Embryonic facial prominence (tissue), 1 donor: ENCODE data around the gene JTB.

Experiments
- DNase-seq: peaks from one replicate; pipeline ENCODE4 v3.0.0-alpha.2; 2016; ENCODE audit errors: extremely low spot score

The JTB gene

DNA sequence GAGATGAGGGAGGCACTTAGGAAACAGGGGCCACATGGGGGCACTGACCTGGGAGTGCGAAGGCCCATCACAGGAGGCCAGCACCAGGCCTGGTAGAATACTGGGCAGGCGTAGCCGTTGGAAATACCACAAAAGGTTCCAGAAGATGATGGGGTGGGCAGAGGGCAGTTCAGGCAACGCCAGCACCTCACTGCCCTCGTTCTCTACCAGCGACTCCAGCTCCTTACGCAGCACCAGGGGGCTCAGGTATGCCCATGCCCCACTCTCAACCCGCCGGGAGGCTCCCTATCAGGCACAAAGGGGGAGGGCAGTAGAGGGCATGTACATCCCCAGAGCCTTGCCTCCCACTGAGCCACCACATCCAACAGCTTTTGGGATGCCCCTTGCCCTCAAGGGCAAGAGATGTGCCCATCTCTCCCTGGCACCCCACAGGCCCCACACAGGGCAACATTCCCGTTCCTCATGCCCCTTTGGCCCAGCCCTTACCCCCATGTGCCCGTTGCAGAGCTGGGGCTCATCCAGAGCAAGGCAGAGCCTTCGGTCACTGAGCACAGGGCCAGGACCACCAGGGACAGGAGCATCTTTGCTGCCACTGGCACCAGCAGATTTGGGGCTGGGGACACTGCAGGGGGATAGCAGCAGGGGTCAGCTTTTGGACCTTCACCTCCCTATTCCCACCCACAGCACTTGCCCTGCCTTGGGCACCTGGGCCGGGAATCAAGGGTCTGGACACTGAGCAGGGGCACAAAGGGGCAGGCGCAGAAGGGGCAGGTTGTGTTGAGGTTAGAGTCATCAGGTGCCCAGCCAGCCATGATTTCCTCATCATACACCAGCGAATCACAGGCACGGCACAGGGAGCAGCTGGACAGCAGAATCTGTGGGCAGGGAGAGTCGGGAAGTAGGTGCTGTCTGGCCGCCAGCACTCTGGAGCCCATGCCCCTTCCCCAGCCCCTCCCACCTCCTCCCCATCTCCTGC lies 45.0 kb downstream of the JTB start:
- DNase-seq, result no peak

DNA sequence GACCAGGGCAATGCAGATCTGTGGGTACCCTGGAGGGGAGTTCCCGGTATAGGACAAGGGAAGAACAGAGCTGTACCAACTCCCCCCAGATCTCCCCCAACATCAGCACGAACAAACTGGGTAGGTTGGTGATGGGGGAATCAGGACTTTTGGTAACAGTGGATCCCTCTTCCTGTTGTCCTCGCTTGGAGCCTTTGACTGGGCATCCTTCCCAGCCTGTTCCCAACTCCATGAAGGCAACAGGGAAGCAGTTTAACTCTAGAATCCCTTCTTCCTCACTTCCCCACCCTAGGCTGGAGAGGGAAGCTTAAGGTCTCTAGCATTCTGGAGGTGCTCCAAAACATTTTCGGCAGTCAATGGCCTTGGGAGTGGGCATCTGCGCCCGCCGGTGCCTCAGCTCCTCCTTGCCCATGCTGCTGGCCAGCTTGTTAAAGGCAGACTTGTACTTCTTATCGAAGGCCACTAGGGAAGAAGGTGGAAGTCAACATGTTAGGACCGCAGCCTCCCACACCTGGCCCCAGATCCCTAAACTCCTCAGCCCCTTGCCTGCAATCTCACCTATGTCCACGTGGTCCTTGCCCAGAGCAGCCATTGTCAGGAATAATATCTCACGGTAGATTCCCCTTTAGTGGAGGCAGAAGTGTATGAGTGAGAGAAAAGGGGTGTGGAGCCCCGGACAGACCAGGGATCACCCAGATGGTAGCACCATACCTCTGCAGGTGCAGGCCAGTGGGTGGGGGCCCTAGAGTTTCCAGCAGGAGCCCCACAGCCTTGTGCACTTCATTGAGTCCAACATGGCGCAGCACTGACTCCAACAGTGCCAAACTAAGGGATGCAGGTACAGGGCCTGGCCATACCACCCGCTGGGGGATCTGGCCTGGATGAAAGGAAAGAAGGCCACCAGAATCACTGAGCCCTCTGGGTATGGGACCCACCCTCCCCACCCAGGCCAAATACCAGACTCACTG lies 47.2 kb downstream of the JTB start:
- no peak for DNase-seq

DNA sequence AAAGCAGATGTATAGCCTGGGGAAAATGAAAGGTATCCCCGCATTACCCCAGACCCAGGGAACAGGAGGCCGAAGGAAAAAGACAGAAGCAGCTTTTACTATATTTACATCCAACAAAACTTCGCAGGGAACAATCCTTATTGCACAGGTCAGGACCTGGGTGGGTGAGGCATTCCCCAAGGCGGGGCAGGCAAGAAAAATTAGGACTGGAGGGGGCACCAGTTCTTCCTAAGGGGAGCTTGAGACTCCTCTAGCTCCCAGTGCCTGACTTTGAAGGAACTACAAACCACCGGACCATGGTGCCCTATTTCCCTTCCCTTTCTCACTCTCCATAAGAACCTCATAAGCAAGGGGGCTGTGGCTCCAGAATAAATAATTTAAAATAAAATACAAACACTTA lies 48.0 kb downstream of the JTB start:
- no peak for DNase-seq

DNA sequence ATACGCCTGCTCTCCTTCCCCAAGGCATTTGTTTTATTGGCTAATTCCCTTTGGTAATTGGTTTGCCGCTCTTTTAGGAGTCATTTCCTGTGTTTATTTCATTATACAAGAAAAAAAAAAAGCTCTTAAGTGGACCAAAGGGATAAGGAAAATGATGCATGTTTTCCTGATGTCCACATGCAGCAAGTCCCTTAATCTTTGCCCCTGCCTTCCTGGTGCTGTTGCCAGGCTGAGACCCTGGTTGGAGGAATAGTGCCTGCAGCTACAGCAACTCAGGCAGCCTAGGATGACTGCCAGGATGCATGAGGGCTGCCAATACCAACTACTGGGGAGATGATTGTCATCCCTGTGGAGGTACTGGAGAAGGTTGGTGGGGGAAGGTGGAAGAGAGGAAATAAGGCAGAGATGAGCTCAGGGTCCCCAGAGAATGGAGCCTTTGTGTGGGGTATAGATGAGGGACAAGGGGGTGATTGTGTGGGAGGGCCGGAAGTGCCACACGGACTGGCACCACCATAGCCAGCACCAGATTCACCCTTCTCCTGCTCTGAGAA lies 48.6 kb downstream of the JTB start:
- DNase-seq, result no peak

DNA sequence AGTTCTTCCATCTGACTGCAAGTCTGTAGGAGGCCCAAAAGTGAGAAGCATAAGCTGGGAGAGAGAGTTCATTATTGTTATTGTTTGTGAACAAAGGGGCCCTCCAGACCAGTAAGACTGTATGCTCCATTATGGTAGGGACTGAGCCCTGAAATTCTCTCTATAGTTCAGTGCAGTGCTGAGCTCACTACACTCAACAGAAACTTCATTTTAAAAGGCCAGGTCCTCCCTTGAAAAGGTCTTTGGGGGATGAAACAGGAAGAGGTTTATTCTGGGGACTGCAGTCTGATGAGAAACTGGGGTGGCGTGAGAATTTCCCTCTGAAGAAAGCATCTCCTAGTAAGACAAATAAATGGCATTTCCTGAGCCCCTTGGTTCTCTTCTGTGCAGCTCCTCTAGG lies 49.2 kb downstream of the JTB start:
- DNase-seq, result no peak

DNA sequence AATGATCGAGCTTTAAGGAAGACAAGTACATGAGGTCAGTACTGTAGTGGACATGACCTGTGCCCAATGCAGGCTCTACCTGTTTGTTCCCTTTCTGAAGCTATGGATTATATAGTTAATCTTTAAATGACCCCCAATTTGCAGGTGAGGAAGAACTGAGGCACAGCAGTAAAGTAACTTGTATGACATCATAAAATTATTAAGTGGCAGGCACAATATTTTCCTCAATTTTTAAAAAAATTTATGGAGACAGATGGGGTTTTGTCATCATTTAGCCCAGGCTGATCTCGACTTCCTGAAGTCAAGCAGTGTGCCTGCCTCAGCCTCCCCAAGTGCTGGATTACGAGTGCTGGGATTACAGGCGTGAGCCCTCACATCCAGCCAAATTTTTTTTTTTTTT lies 51.1 kb downstream of the JTB start:
- DNase-seq, result no peak
